GM18519 (cell line): ENCODE results near the gene DCX.

ENCODE experiments used
- ATAC-seq: cut with Tn5 transposase; IDR thresholded peaks from one replicate; pipeline ENCODE4 v1.9.1; 2021; ENCODE audit warnings: mild to moderate bottlenecking, moderate library complexity; ENCODE audit not compliant: unreplicated experiment, low FRiP score

The DCX gene

DNA sequence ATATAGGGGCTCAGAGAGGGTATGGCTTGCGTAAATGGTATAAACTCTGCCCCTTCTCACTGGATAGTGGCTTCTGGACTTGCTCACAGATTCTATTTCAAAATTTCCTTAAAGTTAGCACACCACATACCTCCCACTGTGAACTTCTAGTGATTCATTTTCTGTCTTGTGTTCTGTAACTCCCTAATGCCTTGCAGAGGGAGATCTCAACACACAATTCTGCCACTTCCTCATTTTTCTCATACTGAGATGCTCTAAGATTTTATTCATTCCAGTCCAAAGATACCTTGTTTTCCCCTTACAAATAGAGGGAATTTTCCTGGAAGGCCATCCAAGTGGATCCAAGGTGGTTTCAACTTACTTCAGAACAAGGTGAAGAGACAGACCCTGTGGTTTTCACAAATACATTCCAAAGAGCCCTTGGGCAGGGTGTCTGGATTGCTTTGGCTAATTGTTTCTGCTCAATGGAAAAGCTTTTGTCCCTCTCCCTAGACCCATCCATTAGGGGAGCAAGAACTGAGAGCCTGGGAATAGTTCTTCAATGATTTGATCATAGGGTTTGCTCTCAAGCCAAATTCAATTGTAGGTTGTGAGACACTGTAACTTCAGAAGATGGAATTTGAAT, 89.6 kb downstream of the DCX start:
- no peak for ATAC-seq

DNA sequence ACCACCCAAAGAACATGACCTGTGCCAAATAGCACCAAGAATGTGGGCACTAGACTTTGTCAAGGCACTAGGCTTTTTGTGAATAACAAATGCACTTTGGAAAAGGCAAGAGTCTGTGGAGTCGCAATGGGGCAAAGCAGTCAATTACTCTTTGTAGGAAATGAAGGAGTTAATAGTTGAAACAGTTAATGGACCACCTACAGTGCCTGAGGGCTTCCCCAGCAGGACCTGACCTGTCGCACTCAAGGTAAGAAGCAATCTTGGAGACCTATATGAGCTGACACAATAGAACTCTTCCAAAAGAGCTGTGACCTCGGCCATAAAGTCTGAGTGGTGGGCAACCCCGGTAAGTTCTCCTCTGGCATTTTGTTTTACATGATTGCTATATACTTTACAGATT, 92.5 kb downstream of the DCX start:
- ATAC-seq = no peak

DNA sequence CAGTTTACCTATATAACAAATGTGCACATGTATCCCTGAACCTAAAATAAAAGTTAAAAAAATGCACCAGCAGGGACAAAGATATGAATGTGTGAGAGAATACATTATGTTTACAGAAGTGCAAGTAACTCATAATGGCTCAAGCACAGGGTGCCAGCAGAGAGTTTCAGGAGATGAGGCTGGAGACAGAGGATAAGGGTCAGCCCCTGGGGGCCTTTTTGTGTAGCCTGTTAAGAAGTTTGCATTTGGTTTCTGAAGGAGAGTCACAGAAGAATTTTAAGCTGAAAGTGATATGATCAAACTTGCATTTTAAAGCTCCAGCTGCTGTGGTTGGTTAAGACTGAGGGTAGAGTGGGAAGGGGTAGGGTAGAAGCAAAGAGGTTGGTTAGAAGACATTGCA, 93.1 kb downstream of the DCX start:
- no peak for ATAC-seq

DNA sequence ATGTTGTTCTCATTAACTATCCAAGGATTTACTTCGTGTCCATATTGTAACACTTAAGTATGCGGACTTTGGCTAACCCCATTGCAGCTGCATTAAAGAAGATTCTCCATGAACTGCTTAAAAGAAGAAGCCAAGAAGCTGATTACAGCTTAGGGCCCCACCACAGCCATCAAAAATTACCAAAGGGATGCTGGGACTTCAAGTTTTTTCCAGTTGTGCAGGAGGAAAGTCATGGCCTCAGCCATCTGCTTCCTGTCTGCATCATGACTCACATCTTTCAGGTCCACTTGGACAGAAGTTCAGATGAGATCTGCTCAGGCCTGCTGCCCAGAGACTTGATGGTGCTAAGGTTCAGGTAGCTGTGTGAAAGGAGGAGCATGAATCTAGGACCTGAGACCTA, 102.9 kb downstream of the DCX start:
- ATAC-seq = no peak

DNA sequence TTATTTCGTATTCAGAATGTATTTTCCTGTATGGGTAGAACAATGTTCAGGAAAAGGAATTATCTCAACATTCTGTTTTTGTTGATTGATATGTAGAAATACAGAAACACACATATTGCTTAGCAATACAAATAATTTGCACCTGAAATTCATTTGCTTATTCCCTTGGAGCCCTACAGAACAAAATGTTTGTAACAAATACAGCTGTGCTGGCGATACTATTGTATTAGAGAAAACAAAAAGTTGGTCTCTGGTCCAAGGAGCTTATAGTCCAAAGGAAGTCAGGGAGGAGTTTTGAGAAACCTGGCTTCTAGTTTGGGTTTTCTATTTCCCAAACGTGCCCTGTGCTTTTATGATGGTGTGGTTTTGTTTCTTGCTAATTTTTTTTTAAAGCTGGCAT, 104.0 kb downstream of the DCX start:
- ATAC-seq = no peak

DNA sequence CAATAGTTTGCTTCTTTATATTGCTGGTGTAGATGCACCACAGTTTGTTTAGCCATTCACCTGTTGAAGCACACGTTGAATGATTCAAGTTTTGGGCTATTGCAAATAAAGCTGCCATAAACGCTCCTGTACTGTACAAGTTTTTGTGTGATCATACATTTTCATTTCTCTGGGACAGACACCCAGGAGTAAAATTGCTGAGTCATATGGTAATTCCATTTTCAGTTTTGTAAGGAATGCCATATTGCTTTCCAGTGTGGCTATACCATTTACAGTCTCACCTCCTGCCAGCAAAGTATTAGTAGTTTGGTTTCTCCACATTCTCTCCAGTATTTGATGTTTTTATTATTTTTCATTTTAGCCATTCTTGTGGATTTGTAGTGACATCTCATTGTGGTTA, 109.7 kb downstream of the DCX start:
- no peak for ATAC-seq

- ATAC-seq = no peak
Observed at GRCh38 chrX:111288841-111289240, 123.2 kb downstream of the DCX start.

- no peak for ATAC-seq
Observed at GRCh38 chrX:111284631-111285293, 127.2 kb downstream of the DCX start.

DNA sequence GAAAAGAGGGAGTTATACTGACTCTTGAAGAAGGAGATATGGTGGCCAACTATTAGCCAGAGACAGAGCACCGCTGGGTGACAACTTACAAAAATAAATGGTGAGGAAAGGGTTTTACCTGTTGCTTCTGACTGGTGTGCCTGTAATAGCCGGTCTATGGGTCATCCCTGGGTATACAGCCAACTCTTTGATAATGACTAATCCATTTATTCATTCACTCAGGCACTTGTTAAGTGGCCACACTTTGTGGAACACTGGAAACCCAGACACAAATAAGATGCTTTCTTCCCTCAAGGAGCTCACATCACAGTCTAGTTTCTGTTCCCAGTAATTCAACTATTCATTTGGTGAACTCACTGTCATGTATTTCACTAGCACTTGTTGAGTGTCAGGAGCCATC, 128.5 kb downstream of the DCX start:
- no peak for ATAC-seq

- no peak for ATAC-seq
Observed at GRCh38 chrX:111282991-111283390, 129.0 kb downstream of the DCX start.

DNA sequence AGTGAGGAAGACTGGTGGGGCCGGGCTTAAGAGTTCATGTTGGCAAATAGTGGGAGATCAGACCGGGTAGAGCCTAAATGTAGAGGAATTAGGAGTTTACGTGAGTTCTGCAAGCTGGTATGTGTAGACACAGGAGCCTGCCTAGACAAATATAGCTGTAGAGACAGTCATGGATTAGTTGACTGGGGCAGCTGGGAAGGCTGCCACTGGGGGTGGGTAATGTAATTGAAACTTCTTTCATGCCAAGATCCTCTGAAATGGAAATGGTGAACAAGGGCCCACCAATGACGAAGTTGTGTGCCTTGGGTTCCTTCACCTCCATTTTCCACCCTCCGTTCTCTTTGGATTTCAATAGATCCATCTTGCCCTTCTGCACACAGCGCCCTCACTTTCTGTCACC, 129.9 kb downstream of the DCX start:
- no peak for ATAC-seq

GRCh38 chrX:111270339-111270738, 141.7 kb downstream of the DCX start, which contains the start of gene CAPN6:
TSS of gene CAPN6 (minus strand) at chrX:111270483. CDS start at chrX:111263936, 6,547 bp downstream.
- ATAC-seq = no peak

DNA sequence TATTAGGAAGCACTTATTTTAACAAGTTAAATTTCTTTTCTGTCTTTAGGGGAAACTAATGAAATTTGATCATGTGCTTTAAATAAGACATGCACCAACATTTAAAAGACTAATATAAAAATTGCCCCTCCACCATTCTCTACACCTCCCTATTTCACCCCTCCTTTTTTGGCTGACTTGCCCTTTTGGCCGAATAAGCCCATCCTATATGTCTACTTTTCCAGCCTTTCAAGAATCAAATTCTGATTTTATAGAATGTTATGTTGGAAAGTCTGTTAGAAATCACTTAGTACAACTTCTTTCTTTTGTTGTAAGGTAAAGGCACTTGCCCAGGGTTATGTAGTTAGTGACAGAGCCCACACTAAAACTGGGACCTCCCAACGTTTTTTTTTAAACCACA, 143.5 kb downstream of the DCX start:
- no peak for ATAC-seq

- no peak for ATAC-seq
Observed at GRCh38 chrX:111265486-111265885, 146.5 kb downstream of the DCX start.

GRCh38 chrX:111264385-111264784, 147.6 kb downstream of the DCX start:
- ATAC-seq = no peak

DNA sequence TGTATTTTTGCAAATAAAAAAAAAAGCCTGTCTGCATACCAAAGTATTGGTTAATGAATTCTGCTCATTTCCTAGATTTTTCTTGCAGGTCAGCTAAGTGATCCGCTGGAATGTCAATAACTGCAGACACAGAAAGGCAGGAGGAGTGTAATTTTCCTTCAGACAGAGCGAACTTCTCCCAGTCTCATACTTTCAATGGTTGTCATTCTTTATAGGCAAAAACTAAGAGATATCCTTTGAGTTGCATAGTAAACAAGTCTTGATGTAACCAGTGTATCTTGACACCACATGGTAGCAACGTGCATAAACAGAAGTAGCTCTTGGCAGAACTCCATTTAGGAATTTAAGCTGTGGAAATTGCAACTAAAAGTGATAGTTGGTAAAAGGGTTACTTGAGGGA, 149.9 kb downstream of the DCX start:
- ATAC-seq = no peak

DNA sequence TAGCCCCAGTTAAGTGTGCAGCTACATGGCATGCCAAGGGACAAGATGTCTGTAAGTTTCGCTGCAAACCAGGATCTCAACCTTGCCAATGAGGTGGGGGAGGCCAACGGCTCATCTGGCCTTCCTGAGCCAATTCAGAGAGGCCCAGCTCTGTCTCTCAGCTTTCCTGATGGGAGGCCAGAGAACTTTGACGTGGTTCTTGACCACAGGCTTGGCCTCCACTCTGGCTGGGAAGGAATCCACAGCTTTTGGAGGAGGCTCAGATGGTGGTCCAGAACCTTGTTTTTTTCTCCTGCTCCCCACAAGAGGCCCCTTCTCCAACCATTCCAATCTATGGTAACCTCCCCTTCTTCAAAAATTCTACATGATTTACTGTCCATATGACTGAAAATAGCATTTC, 151.5 kb downstream of the DCX start:
- ATAC-seq = no peak

DNA sequence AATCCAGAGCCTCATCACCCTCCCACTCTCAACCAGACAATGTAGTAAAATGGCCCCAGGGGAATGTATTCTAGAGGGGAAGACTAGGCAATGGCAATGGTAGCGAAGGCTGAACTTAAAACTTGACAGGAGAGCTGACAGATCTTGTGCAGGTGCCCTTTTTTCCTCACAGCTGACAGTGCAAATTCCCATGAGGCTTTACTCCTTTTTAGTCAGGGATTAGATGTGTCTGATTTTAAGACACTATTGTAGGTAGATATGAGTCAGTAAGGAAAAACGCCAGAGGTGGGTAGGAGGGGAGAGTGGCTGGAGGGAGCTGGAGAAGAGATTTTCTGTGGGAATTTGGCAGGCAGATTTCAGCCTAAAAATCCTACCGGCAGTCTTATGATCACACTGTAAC, 152.4 kb downstream of the DCX start:
- ATAC-seq = no peak

GRCh38 chrX:111257733-111258132, 154.3 kb downstream of the DCX start:
- ATAC-seq = no peak

DNA sequence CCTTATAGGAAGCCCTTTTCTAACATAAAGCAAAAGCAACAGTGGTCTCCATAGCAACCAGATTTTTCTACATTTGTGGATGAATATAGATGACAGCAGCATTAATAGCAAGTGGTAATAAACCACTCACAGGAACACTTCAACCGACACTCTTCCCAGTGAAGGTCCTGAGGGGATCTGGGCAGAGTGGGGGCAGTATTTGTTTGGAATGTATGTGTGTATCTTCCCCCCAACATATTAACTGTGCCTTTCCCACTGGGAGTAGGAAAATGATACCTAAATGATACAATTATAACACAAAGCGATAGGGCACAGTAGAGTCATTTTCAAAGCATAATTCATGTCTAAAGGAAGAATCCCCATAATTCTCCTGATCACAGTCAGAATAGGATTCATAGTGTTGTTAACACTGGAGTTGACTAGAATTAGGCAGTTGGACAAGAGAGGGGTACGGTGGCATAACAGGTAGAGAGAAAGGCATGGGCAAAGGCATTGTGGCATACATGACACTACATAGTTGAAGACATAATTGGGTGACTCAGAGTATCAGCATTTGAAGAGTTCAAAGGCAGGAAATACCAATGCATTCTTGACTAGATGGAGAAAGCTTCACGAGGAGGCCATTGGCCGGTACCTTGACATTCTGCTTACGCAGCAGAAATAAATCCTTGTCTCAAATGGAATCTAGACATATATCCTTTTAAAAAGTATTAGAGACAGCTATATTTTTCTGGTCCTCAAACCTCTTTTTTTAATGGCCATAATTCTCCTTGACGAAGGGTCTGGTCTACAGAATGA, 156.9 kb downstream of the DCX start:
- ATAC-seq = no peak

GRCh38 chrX:111244235-111244750, 167.7 kb downstream of the DCX start:
- no peak for ATAC-seq
